Smooth muscle cell of the coronary artery (primary cell): ENCODE measurements around the gene MRPS14. TPM values are rescaled to one million over a fixed set of nuclear protein-coding genes. Genes with fewer than 3 reads are reported as not detected.

ENCODE experiments used
- total RNA-seq: library from RNA; depleted of rRNA; stranded (reverse); fragments of >200 nt; gene quantifications from 2 replicates; pipeline ENCODE4 v1.2.3, GENCODE V29; 2014; ENCODE audit warnings: low replicate concordance

The MRPS14 gene
- 21.2 and 27.7 TPM in 2 replicates for total RNA-seq

GRCh38 chr1:175023043-175023921 is at the start of gene MRPS14:
MRPS14 (minus strand) TSS chr1:175023425; CDS start chr1:175023408, 17 bp downstream.

DNA sequence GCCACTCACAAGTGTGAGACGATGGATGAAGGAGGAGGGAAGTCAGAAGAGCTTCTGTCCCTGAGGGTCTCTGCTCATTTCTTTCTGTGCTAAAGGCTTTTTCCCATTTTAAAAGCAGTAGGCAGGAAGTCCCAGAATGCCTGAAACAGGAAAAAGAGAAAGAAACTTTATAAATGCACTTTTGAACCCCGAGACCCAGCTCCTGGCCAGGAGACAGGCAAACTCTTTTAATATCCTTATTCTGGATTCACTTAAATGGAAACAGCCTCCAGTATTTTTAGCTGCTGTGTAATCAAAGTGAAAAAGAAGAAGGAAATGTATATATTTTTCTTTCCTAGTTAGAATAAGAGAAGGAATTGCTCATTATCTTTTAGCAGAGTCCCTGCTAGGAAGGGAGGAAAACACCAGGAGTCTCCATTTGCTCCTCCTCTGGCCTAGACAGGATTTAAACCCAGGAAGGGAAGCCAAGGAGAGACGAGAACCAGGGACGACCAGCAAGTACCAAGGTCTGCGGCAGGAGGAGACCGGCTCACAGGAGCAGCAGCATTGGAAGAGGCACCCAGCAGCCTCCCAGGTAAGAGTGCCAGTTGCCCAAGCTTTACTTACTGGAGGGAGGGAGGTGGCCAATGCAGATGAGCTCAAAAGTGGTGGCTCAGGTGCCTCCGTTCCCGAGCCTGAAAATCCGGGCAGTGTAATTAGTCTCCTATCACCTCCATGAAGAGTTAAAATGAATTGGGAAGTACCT is 44.3 kb upstream of the MRPS14 start, which contains the start of gene TNN:
TSS of gene TNN (plus strand) at position 472 of the 745 bp plus-strand sequence. CDS start 9,586 bp downstream, outside the sequence.

GRCh38 chr1:174999936-175000696 is 23.1 kb downstream of the MRPS14 start, which contains the start of gene CACYBP:
CACYBP (plus strand) TSS chr1:174999947; CDS start chr1:175000181, 234 bp downstream.

Other genes with a start within 250 kb of the MRPS14 start
- 74.6 and 152 TPM in 2 replicates for gene CACYBP, start 23.5 kb downstream of the MRPS14 start, total RNA-seq
- not detected in 2 replicates for gene TNN, start 44.4 kb upstream of the MRPS14 start, total RNA-seq
- gene KIAA0040, start 169.4 kb upstream of the MRPS14 start, total RNA-seq: 0.47 and 2.5 TPM in 2 replicates